GM12878 (cell line): ENCODE measurements around the gene LRRC10B.

ENCODE experiments used
- ATF2 ChIP-seq: IDR thresholded peaks from 2 replicates; pipeline ENCODE4 v1.6.1; 2012; ENCODE audit warnings: low read length, inconsistent platforms
- BRCA1 ChIP-seq: IDR thresholded peaks from 2 replicates; pipeline ENCODE4 v1.6.1; 2011; ENCODE audit warnings: low read depth, low read length, improper control_type of control experiment
- KDM1A ChIP-seq: fragments of 200-600 bp; sonication (generic); IDR thresholded peaks from 2 replicates; pipeline ENCODE4 v1.6.1; 2016; ENCODE audit warnings: borderline replicate concordance
- POLR2A ChIP-seq: IDR thresholded peaks from 2 replicates; pipeline ENCODE4 v1.6.1; 2011; ENCODE audit warnings: low read depth, mild to moderate bottlenecking, low read length
- YBX1 ChIP-seq: fragments of 450-650 bp; IDR thresholded peaks from 2 replicates; pipeline ENCODE4 v1.6.1; 2016; ENCODE audit warnings: antibody characterized with exemption
- ZNF217 ChIP-seq: fragments of 450-650 bp; IDR thresholded peaks from 2 replicates; pipeline ENCODE4 v1.6.1; 2017; ENCODE audit warnings: antibody characterized with exemption, mild to moderate bottlenecking
- TF ChIP-seq, protein P1 (sequence below), 3 experiments: IDR thresholded peaks in 2 of 3; conservative IDR thresholded peaks in 1 of 3; 2 replicates each; pipeline ENCODE4 v1.5.1; 2011; ENCODE audit warnings: low read depth in 3 of 3, low read length in 3 of 3, mild to moderate bottlenecking in 3 of 3, control low read depth in 2 of 3, moderate library complexity in 2 of 3, inconsistent platforms in 1 of 3, mixed read lengths in 1 of 3; ENCODE audit not compliant: control insufficient read depth in 2 of 3, insufficient read depth in 1 of 3; ENCODE audit errors: extremely low read depth in 1 of 3
- TF ChIP-seq, protein P2 (sequence below): fragments of 450-650 bp; IDR thresholded peaks from 2 replicates; pipeline ENCODE4 v1.6.1; 2017; ENCODE audit warnings: antibody characterized with exemption, mild to moderate bottlenecking, moderate library complexity

- no peak for TF ChIP-seq BRCA1
- TF ChIP-seq KDM1A, result no peak
- TF ChIP-seq POLR2A, result no peak
- no peak for TF ChIP-seq YBX1
- TF ChIP-seq, protein P1, sequence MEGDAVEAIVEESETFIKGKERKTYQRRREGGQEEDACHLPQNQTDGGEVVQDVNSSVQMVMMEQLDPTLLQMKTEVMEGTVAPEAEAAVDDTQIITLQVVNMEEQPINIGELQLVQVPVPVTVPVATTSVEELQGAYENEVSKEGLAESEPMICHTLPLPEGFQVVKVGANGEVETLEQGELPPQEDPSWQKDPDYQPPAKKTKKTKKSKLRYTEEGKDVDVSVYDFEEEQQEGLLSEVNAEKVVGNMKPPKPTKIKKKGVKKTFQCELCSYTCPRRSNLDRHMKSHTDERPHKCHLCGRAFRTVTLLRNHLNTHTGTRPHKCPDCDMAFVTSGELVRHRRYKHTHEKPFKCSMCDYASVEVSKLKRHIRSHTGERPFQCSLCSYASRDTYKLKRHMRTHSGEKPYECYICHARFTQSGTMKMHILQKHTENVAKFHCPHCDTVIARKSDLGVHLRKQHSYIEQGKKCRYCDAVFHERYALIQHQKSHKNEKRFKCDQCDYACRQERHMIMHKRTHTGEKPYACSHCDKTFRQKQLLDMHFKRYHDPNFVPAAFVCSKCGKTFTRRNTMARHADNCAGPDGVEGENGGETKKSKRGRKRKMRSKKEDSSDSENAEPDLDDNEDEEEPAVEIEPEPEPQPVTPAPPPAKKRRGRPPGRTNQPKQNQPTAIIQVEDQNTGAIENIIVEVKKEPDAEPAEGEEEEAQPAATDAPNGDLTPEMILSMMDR (IDR thresholded peaks at IDR 0.05 in 2 of 3, conservative IDR thresholded peaks at IDR 0.05 in 1 of 3; ENCODE audit: control insufficient read depth in 2 of 3, extremely low read depth in 1 of 3, insufficient read depth in 1 of 3, low read depth in 3 of 3, low read length in 3 of 3), result no peak
- TF ChIP-seq ATF2, result no peak
- TF ChIP-seq, protein P2, sequence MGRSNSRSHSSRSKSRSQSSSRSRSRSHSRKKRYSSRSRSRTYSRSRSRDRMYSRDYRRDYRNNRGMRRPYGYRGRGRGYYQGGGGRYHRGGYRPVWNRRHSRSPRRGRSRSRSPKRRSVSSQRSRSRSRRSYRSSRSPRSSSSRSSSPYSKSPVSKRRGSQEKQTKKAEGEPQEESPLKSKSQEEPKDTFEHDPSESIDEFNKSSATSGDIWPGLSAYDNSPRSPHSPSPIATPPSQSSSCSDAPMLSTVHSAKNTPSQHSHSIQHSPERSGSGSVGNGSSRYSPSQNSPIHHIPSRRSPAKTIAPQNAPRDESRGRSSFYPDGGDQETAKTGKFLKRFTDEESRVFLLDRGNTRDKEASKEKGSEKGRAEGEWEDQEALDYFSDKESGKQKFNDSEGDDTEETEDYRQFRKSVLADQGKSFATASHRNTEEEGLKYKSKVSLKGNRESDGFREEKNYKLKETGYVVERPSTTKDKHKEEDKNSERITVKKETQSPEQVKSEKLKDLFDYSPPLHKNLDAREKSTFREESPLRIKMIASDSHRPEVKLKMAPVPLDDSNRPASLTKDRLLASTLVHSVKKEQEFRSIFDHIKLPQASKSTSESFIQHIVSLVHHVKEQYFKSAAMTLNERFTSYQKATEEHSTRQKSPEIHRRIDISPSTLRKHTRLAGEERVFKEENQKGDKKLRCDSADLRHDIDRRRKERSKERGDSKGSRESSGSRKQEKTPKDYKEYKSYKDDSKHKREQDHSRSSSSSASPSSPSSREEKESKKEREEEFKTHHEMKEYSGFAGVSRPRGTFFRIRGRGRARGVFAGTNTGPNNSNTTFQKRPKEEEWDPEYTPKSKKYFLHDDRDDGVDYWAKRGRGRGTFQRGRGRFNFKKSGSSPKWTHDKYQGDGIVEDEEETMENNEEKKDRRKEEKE, result no peak
- TF ChIP-seq ZNF217, result no peak
These were observed 33.0 kb downstream of the LRRC10B start for GRCh38 chr11:61541598-61541997.
